Spinal cord (tissue), 10 donors: ENCODE measurements around the gene BAIAP2. TPM values are rescaled to one million over a fixed set of nuclear protein-coding genes. Genes with fewer than 3 reads are reported as not detected.
A peak's percentile ranks its signal among the peaks of the same experiment; 100 is the strongest.
"Not testable (repeated sequence)": the region's sequence is repeated elsewhere in the genome, so short reads cannot be mapped to it uniquely, and the experiment has no call there.

Experiments
- DNase-seq, 6 donors: peaks; one replicate each; pipeline versions ENCODE4 v3.0.0 to v3.0.0-alpha.2; 2013 to 2015; ENCODE audit warnings: low spot score in 6 of 6, low read depth in 4 of 6
- H3K27ac ChIP-seq: one replicate; pipeline ENCODE4 v1.5.1; 2013; ENCODE audit warnings: low read depth, low read length, control low read depth
- H3K27me3 ChIP-seq: one replicate; pipeline ENCODE4 v1.6.1; 2013; ENCODE audit warnings: low read length; ENCODE audit not compliant: control insufficient read depth, insufficient read depth
- H3K36me3 ChIP-seq: one replicate; pipeline ENCODE4 v1.6.1; 2013; ENCODE audit warnings: low read length; ENCODE audit not compliant: control insufficient read depth, insufficient read depth
- H3K4me1 ChIP-seq: one replicate; pipeline ENCODE4 v1.6.1; 2013; ENCODE audit warnings: low read length; ENCODE audit not compliant: control insufficient read depth, insufficient read depth
- H3K4me3 ChIP-seq: one replicate; pipeline ENCODE4 v1.5.1; 2013; ENCODE audit warnings: low read depth, low read length, control low read depth
- H3K9me3 ChIP-seq: one replicate; pipeline ENCODE4 v1.6.1; 2013; ENCODE audit warnings: low read length; ENCODE audit not compliant: control insufficient read depth, insufficient read depth
- WGBS: methylation state at CpG from one replicate; pipeline ENCODE4 v1.1.5; 2013; ENCODE audit warnings: missing lambda C conversion rate; ENCODE audit not compliant: insufficient coverage; 5-methylcytosine and 5-hydroxymethylcytosine counted together
- polyA plus RNA-seq, 2 donors: library from polyadenylated mRNA; unstranded; fragments of 120-200 nt; gene quantifications; one replicate each; pipeline ENCODE4 v1.2.1, GENCODE V29; 2013; ENCODE audit not compliant: insufficient read length in 2 of 2
- total RNA-seq, 2 donors: library from RNA; depleted of rRNA in 1 of 2; stranded (reverse); fragments of 120-200 nt in 1 of 2; fragments of >200 nt in 1 of 2; gene quantifications; one replicate each; pipeline versions ENCODE4 v1.2.3 to v1.2.4, GENCODE V29; 2013 to 2014
- donor health status: healthy.

The BAIAP2 gene
- total and polyA plus RNA-seq, 4 donors = 16.8 to 55.6 (median 37.8) TPM

DNA sequence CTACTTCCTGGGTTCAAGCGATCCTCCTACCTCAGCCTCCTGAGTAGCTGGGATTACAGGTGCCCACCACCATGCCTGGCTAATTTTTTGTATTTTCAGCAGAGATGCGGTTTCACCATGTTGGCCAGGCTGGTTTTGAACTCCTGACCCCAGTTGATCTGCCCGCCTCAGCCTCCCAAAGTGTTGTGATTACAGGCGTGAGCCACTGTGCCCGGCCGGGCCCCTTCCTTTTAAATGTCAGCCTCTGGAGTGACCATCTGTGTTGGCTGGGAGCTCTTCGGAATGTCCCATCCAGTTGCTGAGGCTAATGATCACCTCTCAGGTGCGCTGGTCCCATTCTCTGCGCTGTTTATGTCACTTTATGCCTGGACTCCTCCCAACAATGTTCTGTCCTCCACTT is 4.6 kb upstream of the BAIAP2 start:
- not testable (repeated sequence) for H3K4me3 ChIP-seq, DNase-seq, H3K9me3 ChIP-seq, H3K27me3 ChIP-seq, H3K27ac ChIP-seq
- peaks cover 33% of the 10 kb centered on the region for H3K36me3 ChIP-seq
- H3K4me1 ChIP-seq = peaks cover 57% of the 10 kb centered on the region
- 97% methylated on average over 9 of the region's 9 CpGs for WGBS

GRCh38 chr17:81030741-81031565 is 4.0 kb upstream of the BAIAP2 start:
- Histone ChIP-seq H3K27me3 (no peaks in the 10 kb centered on the region), H3K9me3 (no peaks in the 10 kb centered on the region), H3K27ac (no peak overlapping the region), H3K4me1 (peaks cover 54% of the 10 kb centered on the region), H3K36me3 (peaks cover 33% of the 10 kb centered on the region), H3K4me3 (no peak overlapping the region)
- DNase-seq = no peak
- WGBS = 81% methylated on average over 31 of the region's 32 CpGs

GRCh38 chr17:81031566-81032550 is 3.1 kb upstream of the BAIAP2 start:
- peak in 1 of 6 donors; percentile 93 for DNase-seq
- Histone ChIP-seq H3K27me3 (no peaks in the 10 kb centered on the region), H3K36me3 (peaks cover 33% of the 10 kb centered on the region), H3K4me3 (no peak overlapping the region), H3K9me3 (no peaks in the 10 kb centered on the region), H3K27ac (no peak overlapping the region), H3K4me1 (peaks cover 54% of the 10 kb centered on the region)
- WGBS = 83% methylated on average over 29 of the region's 41 CpGs

DNA sequence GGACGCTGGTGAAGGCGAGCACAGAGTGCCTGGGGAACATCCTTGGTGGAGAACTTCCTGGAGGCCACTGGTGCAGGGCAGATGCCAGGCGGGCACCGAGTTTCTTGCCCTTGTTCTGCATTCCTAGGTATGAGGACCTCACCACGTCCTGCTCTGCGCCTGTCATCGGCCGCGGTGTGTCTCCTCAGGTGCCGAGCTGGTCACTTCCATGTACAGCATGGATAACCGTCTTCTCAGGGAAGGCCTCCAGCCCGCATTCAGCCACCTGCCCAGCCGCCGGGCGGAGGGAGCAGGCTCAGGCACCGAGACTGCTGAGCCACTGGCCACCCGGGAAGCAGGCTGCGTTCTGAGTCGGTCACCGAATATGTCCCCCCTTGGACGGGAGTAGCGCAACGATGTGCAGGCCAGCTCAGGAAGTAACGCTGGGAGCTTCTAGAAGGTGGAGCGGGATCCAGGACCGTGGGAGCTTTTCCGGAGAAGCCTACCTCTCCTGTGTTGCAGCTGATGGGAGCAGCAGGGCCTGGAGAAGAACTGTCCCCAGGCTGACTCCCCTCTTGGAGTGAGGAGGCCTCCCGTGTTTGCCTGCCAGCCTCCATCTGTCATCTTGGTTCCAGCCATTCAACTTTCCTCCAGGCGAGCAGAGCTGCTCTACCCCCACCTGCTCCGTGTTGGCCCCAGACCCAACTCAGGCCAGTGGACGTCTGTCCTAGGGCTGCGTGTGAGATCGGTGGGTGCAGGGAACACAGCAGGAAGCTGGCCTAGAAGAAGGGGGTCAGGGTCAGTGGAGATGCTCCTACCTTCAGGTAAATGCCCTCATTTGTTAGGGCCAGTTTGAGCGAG is 2.1 kb upstream of the BAIAP2 start:
- Histone ChIP-seq H3K27me3 (no peaks in the 10 kb centered on the region), H3K4me3 (no peak overlapping the region), H3K36me3 (peaks cover 40% of the 10 kb centered on the region), H3K9me3 (no peaks in the 10 kb centered on the region), H3K4me1 (peaks cover 54% of the 10 kb centered on the region), H3K27ac (no peak overlapping the region)
- WGBS = 81% methylated on average over 32 of the region's 34 CpGs
- DNase-seq = no peak

GRCh38 chr17:81033535-81034167 is 1.3 kb upstream of the BAIAP2 start:
- Histone ChIP-seq H3K36me3 (peaks cover 45% of the 10 kb centered on the region), H3K9me3 (no peaks in the 10 kb centered on the region), H3K27ac (no peak overlapping the region), H3K4me1 (peaks cover 54% of the 10 kb centered on the region), H3K27me3 (no peaks in the 10 kb centered on the region), H3K4me3 (peak overlapping the region; percentile 55)
- WGBS = 13% methylated on average over 19 of the region's 22 CpGs
- no peak for DNase-seq

DNA sequence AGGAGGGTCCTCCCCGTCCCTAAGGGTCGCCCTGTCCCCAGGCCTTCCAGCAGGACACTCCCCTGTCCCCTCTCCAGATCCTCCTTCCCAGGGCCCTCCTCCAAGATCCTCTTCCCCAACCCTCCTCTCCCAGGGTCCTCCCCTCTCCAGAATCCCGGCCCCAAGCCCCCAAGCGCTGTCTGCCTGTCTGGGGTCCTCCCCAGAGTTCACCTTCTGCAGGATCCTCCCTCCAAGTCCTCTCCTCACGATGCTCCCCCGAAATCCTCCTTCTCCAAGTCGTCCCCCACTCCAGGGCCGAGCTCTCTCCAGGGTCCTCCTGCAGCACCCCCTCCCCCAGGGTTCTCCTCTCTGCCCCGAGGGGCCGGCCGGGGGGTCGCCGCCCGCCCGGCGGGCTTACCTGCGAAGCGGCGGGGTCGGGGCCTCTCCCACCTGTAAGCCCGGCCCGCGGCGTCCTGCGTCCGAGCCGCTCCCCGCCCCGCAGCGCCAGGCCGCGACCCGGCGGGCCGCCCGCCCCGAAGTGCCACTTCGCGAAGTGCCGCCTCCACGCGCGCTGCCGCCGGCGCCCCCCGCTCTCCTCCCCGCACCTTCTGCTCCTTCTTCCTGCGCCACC is 678 bp upstream of the BAIAP2 start:
- H3K9me3 ChIP-seq = no peaks in the 10 kb centered on the region
- H3K27me3 ChIP-seq = no peaks in the 10 kb centered on the region
- DNase-seq = peak in 1 of 6 donors; percentile 65
- H3K36me3 ChIP-seq = peaks cover 51% of the 10 kb centered on the region
- peaks cover 59% of the 10 kb centered on the region for H3K4me1 ChIP-seq
- H3K27ac ChIP-seq = no peak overlapping the region
- peak overlapping the region; percentile 55 for H3K4me3 ChIP-seq
- 0% methylated on average over 48 of the region's 49 CpGs for WGBS

DNA sequence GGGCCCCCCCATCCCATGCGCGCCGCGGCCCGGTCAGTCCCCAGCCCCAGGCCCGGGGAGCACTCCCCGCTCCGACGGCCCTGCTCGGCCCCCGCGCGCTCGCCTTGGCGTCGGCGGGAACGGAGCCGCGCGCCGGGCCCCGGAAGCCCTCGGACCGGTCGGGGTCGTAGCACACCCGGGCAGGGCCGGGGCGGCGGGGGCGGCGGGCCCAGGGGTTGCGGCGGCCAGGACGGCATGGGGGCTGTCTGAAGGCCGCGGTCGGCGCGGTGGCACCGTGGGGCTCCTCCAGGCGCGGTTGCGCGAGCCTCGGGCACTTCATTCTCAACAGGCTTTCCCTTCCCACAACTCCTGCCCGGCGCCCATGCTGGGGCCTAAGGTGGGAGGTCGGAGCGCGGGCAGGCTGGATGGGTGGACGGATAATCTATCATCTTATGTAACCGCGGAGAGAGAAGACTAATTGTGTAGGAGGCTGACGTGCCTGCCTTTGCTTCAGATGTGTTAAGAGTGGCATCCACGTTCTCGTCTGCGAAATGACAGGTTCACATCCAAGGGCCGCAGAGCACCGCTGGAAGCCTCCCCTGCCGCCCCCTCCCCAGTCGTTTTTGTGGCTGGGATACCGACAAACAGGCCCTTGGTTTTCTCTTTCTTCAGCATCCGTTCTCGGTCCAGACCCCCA is 708 bp downstream of the BAIAP2 start:
- Histone ChIP-seq H3K9me3 (no peaks in the 10 kb centered on the region), H3K36me3 (peaks cover 59% of the 10 kb centered on the region), H3K4me1 (peaks cover 73% of the 10 kb centered on the region), H3K27me3 (no peaks in the 10 kb centered on the region), H3K4me3 (peak overlapping the region; percentile 46), H3K27ac (no peak overlapping the region)
- 3% methylated on average over 46 of the region's 66 CpGs for WGBS
- peak in 1 of 6 donors; percentile 63 for DNase-seq

DNA sequence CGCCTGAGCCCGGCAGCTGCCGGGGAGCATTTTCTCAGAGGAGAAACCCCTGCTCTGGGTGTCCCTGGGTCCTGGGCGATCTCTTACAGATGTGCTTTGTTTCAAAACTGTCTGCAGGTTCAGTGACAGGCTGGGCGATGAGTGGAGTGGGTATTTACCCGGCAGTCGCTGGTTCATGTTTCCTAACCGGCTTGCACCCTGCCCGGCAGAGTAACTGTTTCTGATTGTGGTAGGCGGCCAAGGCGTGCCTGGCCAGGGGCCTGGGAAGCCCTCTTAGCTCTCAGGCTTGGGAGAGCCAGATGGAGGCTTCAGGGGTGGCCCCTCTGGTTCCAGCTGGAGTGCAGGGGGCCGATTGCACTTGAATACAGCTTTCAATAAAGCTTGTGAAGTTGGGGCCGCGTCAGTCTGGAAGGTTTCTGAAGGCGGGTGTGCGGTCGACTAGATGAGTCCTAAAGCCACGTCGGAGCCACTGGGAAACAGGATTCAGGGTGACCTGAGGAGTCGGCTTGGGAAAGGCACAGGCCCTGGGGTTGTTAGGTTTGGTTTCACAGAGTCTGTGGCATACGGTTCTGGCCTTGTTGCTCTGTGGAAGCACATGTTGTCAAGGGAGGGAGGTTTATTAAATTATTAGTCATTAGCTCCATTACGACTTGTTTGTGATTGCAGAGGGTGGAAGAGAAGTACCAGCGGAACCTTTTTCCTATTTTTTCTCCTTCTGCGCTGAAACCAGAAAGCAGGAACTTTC is 1.4 kb downstream of the BAIAP2 start:
- Histone ChIP-seq H3K36me3 (peaks cover 52% of the 10 kb centered on the region), H3K27me3 (no peaks in the 10 kb centered on the region), H3K27ac (no peak overlapping the region), H3K4me1 (peaks cover 80% of the 10 kb centered on the region), H3K4me3 (peak overlapping the region; percentile 46), H3K9me3 (no peaks in the 10 kb centered on the region)
- DNase-seq = peak in 2 of 6 donors; percentile 59 to 72
- WGBS = 19% methylated on average over 21 of the region's 24 CpGs
